ENCODE results near the gene NFKBIB.
A peak's percentile ranks its signal among the peaks of the same experiment; 100 is the strongest.
"Not testable (repeated sequence)": the region's sequence is repeated elsewhere in the genome, so short reads cannot be mapped to it uniquely, and the experiment has no call there.

The NFKBIB gene

DNA sequence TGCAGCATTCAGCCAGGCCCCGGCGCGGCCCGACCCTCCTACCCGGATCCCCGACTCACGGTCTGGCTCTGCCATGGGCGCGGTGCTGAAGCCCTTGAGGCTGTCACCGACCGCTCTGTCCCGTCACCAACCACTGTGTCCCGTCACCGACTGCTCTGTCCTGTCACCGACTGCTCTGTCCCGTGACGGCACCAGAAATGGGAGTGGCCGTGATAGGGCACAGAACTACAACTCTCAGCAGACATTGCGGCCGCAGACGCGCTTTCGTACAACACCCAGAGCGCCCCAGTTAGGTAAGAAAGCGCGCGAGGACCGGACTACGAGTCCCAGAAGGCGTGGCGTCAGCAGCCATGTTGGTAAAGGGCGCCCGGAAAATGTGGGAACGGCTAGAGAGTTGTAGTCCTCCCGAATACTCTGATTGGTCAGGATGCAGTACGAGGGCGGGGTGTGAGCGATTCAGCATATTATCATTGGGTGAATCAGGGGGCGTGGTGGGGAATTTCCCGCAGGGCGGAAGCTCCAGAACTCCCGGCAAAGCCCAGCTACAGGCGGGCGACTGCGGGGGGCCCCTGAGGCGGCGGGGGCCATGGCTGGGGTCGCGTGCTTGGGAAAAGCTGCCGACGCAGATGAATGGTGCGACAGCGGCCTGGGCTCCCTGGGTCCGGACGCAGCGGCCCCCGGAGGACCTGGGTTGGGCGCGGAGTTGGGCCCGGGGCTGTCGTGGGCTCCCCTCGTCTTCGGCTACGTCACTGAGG, at the start of gene NFKBIB, which contains the start of gene SIRT2:
TSS of gene NFKBIB (plus strand) at position 523 of the 755 bp plus-strand sequence. CDS start at position 587, 64 bp downstream.
TSS of gene SIRT2 (minus strand) at position 172 of the 755 bp plus-strand sequence. CDS start at position 75, 97 bp downstream.
- DNase-seq: peak; percentile 75 to 100 (median 100)

GRCh38 chr19:38850436-38850975, 49.3 kb upstream of the NFKBIB start:
- peak in 21 of 56 donors; percentile 49 to 100 (median 100) for DNase-seq

GRCh38 chr19:38850976-38851621, 48.7 kb upstream of the NFKBIB start:
- peak in 32 of 56 donors; percentile 15 to 65 (median 49) for DNase-seq

DNA sequence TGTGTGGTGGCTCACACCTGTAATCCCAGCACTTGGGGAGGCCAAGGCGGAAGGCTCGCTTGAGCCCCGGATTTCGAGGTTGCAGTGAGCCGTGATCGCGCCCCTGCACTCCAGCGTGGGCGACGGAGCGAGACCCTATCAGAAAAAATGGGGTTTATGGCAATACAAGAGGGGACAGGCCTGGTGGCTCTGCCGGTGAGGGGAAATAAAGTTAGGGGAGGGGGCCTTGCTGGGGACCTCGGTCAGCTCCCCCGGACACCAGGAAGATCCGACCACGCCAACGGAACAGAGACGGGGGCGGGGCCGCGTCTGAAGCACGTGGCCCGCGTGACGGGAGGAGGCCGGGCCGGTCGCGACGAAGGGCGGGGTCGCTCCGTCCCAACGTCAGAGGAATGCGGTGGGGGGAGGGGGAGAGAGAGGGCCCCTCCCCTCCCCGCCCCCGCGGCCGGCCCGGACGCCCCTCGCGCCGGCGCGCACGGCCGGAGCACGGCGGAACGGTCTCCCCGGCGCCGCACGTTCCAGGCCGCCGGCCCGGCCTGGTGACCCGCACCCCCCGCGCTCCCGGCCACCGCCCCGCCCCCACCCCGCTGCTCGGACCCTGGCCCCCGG, 48.0 kb upstream of the NFKBIB start:
- DNase-seq: peak in 55 of 56 donors; percentile 39 to 94 (median 83)

GRCh38 chr19:38852231-38853044, 47.3 kb upstream of the NFKBIB start:
- DNase-seq: peak in 42 of 56 donors; percentile 17 to 83 (median 56)

DNA sequence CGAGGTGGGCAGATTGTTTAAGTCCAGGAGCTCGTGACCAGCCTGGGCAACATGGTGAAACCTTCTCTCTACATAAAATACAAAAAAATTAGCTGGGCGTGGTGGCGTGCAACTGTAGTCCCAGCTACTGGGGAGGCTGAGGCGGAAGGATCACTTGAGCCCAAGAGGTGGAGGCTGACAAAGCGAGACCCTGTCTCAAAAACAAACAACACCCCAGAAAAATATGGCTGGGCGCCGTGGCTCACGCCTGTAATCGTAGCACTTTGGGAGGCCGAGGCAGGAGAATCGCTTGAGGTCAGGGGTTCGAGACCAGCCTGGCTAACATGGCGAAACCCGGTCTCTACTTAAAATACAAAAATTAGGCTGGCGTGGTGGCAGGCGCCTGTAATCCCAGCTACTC, 46.6 kb upstream of the NFKBIB start:
- DNase-seq: no peak

GRCh38 chr19:38854961-38855360, 44.8 kb upstream of the NFKBIB start:
- not testable (repeated sequence) for DNase-seq

DNA sequence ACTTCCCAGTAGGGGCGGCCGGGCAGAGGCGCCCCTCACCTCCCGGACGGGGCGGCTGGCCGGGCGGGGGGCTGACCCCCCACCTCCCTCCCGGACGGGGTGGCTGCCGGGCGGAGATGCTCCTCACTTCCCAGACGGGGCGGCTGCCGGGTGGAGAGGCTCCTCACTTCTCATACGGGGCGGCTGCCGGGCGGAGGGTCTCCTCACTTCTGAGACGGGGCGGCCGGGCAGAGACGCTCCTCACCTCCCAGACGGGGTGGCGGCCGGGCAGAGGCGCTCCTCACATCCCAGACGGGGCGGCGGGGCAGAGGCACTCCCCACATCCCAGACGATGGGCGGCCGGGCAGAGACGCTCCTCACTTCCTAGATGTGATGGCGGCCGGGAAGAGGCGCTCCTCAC, 44.0 kb upstream of the NFKBIB start:
- DNase-seq: not testable (repeated sequence)

DNA sequence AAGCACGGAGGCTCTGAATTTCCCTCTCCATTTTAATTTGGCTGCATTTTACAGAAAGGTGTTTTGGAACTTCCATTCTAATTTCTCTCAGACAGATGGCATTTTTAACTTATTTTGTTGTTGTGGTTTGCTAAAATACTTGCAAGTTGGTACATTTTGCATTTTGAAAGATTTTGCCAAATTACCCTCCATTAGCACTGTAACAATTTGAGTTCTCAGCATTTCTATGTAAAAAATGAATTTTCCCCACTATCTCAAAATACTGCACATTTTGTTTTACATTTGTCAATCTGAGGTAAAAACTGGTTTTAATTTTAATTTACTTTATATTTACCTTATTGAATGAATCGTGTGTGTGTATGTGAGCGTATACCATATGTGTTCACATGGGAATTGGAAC, 43.0 kb upstream of the NFKBIB start:
- DNase-seq: no peak

DNA sequence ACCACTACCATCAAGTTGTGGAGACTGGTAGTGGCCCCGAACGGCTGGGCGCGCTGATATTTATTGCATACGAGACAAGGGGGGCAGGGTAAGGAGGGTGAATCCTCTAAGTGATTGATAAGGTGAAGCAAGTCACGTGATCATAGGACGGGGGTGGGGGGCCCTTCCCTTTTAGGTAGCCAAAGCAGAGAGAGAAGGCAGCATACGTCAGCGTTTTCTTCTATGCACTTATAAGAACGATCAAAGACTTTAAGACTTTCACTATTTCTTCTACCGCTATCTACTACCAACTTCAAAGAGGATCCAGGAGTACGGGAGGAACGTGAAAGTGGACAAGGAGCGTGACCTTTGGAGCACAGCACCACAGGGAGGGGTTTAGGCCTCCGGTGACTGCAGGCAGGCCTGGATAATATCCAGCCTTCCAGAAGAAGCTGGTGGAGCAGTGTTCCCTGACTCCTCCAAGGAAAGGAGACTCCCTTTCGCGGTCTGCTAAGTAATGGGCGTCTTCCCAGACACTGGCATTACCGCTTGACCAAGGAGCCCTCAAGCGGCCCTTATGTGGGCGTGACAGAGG, 40.1 kb upstream of the NFKBIB start:
- not testable (repeated sequence) for DNase-seq

GRCh38 chr19:38861368-38861767, 38.4 kb upstream of the NFKBIB start:
- no peak for DNase-seq

DNA sequence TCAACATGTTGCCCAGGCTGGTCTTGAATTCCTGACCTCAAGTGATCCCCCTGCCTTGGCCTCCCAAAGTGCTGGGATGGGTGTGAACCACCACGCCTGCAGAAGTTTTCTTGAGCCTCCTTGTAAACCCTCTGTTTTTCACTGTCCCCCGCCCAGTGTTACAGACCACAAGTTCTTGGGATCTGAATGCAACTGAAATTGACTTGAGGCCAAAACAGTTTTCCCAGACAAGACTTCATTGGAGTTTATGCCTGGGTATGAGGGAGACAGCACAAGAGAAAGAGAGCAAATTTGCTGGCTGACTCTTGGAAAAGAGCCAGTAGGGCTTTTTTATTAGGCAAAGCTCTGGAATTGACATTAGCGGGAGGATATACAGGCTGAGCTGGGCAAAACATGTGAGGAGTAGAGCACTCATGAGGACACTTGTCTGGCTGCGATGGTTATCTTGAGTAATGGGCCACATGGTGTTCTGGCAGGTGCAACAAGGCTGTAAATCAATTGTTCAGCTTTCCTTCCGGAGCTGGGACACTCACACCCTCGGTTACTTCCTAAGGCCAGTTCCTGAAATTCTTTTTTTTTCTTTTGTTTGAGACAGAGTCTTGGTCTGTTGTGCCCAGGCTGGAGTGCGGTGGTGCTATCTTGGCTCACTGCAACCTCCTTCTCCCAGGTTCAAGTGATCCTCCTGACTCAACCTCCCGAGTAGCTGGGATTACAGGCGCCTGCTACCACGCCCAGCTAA, 37.3 kb upstream of the NFKBIB start:
- DNase-seq: no peak

DNA sequence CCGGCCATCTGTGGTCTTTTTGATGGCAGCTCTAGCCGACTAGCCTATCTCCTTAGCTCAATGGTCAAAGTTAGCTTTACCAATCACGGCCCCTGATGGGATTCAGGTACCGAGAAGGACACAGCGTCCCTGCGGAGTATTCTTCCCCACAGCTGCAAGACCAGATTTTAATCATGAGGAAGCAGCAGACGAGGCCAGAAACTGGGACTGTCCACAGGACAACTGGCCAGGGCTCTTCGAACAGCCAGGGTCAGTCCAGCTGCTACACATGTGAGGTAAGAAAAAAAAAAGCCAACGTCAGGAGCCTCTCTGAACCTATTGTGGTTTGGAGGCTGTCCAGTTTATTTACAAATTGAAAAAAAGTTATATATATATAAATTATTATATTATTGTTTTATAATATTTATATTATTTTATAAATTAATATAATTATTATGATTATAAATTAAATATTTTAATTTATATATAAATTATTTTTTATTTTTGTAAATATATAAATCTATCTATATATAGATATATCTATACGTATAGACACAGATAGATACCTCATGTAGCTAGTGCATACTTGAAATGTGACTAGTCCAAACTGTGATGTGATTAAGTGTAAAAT, 32.5 kb upstream of the NFKBIB start:
- no peak for DNase-seq

- no peak for DNase-seq
Measured at GRCh38 chr19:38868551-38868950, 31.2 kb upstream of the NFKBIB start.

DNA sequence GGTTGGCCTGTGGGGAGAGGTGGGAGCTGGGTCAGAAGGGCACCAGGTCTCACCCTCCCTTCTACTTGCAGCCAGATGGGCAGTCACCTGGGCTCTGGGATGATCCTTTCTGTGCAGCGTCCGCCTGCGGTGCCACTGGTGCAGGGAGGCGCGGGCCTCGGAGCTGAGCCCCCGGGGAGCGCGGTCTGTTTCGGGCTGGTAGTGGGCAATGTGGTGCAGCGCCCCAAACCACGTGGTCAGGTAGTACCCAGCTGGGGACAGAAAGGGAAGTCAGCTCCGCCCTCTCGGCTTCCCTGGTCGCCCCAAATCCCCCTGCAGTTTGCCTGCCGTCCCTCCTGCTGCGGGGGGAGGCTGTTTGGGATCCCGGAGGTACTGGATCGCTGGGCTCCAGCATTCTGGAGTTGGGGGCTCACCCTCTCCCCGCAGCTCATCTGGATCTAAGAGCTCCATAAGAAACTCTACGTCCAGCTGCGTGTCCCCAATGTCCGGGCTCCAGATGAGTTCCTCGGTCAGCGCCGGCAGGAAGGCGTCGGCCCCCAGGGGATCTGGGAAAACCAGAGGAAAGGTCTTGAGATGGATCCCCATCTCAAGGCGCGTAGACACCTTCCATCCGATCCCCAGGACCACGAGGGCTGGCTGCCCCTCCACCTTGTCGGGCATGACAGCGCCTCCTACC, 30.5 kb upstream of the NFKBIB start:
- DNase-seq: peak in 5 of 56 donors; percentile 6 to 29 (median 20)

DNA sequence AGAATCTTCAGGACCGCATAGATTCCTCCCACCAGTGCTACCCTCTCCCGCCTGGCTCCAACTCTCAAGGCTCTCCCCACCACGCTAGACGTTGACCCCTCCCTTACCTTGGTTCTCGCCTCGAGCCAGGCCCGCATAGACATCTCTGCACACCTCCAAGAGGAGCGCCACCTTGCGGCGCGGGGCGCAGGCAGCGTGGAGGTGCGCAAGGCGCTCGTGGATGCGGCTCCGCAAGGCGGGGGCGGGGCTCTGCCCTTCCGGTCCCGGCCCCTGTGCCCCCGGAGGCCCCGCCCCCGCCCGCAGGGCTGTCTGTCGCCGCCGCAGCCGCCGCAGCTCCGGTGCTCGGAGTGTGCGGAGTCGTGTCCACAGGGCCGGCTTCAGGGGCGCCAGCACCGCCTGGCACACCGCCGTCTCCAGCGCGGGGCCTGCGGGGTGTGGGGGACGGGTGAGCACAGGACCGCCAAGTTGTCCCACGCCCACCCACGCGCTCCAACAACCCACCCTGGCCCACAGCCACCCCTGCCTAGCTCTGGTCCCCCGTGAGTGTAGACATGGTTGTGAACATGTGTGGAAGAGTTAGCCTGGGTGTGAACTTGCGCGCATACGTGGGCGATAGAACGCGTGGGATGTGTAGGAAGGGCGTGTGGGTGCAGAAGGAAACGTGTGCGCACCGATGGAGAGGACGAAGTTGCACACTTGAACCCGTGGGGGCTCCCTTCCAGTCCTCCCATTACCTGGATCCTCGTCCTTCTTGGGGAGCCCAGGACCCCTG, 29.7 kb upstream of the NFKBIB start:
- peak in 52 of 56 donors; percentile 10 to 85 (median 54) for DNase-seq

DNA sequence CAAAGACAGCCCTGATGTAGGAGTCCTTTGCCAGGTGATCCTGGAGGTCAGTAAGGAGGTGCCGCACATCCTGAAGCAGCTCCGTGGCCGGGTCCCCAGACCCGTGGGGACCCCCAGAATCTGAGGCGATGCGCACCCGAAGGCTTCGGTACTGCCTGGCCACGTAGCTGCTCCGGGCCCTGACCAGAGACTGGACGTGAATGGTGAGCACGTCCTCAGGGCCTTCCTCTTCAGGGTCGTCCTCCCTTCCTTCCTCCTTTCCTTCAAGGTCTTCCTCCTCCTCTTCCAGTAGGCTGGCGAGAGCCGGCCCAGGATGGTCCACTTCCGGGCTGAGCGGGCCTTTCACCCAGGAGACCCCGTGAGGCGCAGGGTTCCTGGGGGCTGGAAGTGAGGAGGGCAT, 29.2 kb upstream of the NFKBIB start:
- DNase-seq: no peak

GRCh38 chr19:38873400-38873799, 26.4 kb upstream of the NFKBIB start:
- not testable (repeated sequence) for DNase-seq
